ENCODE measurements around the gene NECTIN4.

Gene NECTIN4

DNA sequence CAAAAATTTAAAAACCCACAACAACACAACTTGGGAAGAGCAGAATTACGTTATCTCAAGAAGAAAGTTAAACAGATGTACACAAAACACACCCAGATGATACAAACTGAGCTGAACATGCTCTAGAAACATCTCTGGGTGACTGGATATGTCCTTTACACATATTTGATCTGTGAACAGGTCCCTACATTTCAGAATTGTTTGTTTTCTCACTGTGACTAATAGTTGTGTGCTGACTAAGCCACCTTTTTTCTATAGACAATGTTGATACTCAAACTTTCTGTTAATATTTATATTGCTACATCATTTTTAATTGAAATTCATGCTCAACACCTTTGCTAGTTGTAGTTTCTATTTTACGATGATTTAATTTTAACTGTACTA, 67.4 kb downstream of the NECTIN4 start:
- DNase-seq (ENCODE audit: low read depth), result no peak

GRCh38 chr1:161021165-161021969, 68.0 kb downstream of the NECTIN4 start:
- DNase-seq (ENCODE audit: low read depth), result peak; percentile 81
